ENCODE data around the gene DMRT2.

The DMRT2 gene

DNA sequence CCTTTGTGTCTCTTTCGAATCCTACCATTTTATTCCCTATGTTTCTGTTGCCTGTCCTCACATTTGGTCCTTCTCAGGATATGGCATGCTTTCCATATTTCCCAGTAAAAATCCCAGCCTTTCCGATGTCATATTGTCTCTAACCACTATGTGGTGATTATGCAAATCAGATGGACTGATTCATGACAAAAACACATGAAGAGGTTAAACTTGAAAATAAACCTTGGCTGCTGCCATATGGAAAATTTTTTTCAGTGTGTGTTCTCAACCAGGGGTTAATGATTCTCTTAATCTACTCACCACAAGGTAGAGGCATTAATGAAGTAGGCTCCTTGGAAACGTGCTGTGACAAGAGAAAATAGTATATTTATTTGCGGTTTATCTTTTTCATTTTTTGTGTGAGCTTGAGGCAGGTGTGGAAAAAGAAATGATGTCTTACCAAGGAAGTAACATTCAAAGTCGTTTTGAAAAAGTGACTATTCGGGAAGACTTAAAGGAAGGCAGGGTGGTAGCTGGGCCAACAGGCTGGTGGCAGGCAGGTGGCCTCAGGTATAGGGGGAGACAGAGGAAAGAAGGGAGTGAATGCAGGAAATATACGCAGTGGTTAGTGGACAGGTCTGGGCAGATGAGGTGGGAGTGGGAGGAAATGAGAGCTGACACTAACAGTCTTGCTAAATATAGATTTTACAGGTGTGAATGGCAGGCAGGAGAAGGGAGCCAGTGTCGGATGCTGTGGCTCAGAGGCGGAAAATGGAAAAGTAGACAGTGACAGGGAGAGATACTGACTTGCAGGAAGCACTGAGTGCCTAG, 46.2 kb downstream of the DMRT2 start:
- DNase-seq, result no peak

DNA sequence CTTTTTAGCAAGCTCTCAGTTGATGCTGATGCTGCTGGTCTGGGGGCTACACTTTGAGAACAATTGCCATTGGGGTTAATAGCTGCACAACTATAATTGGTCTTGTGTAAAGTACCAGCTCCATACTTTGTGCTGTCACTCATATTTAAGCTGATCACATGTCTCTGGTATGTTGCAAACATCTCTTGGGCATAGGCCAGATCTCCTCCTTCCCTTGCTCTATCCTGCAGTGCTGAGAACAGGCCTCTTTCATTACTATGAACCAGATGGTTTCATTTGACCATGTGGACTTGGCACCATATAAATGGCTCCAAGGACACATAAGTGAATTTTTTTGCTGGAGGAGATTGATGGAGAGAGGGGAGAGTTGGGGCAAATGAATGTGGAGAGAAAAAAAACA, 48.4 kb downstream of the DMRT2 start:
- no peak for DNase-seq

DNA sequence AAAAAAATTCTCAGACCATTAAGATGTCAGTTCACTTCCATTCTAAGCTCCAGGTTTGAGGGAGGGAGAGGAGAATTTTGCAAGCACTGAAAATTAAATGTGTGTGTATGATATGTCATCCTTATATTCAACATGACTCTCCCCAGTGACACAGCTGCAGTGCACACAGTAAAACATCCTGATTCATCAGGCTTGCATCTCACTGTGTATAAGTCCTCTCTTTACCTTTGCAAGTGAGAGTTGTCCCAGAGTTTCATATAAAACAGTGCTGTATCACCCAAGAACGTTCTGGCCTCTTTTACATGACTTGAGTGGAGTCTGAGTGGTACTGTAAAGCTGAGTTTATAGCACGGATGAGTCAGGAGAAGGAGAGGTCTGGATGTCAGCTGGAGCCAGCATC, 50.0 kb downstream of the DMRT2 start:
- DNase-seq, result no peak

DNA sequence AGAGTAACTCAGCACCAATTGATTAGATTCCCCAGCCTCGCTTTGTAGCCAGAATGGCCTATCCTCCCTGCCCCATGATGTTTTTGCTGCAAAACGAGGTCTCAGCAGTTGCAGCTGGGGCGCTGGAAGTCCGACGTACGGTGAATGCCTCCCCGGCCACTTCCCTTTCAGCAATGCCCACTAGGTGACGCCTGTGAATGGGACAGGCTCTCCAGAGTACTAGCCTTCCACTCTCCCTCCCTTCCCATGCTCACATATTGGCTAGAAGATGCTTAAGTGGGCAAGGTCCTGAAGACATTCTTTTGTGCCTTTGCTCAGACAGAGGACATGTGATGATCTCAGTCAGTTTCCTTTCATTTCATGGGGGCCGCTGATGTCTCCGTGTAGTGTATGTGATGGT, 50.8 kb downstream of the DMRT2 start:
- no peak for DNase-seq

- DNase-seq, result no peak
Measured at GRCh38 chr9:1101846-1102641, 51.9 kb downstream of the DMRT2 start.

GRCh38 chr9:1102642-1102970, 52.4 kb downstream of the DMRT2 start:
- DNase-seq, result no peak
